HUES64 (cell line): ENCODE measurements around the gene LGALS12.
"Not testable (repeated sequence)": the region's sequence is repeated elsewhere in the genome, so short reads cannot be mapped to it uniquely, and the experiment has no call there.

Source experiments
- H3K27ac ChIP-seq: 2 replicates; pipeline ENCODE4 v1.7.0; 2013; ENCODE audit warnings: low read depth, low read length, inconsistent platforms
- H3K27me3 ChIP-seq: 2 replicates; pipeline ENCODE4 v1.6.1; 2013; ENCODE audit warnings: mild to moderate bottlenecking, low read length; ENCODE audit not compliant: insufficient read depth
- H3K36me3 ChIP-seq: 2 replicates; pipeline ENCODE4 v1.6.1; 2013; ENCODE audit warnings: mild to moderate bottlenecking, low read length; ENCODE audit not compliant: insufficient read depth
- H3K4me1 ChIP-seq: 2 replicates; pipeline ENCODE4 v1.6.1; 2013; ENCODE audit warnings: mild to moderate bottlenecking, low read length, moderate library complexity; ENCODE audit not compliant: insufficient read depth
- H3K4me3 ChIP-seq: 2 replicates; pipeline ENCODE4 v1.5.1; 2013; ENCODE audit warnings: mild to moderate bottlenecking, low read length, moderate library complexity
- H3K9ac ChIP-seq: 2 replicates; pipeline ENCODE4 v1.6.1; 2013; ENCODE audit warnings: mild to moderate bottlenecking, low read depth, low read length
- H3K9me3 ChIP-seq: 2 replicates; pipeline ENCODE4 v1.6.1; 2013; ENCODE audit warnings: low read depth, low read length; ENCODE audit not compliant: insufficient read depth
- WGBS: fragments of 150-250, 120-280 bp; methylation state at CpG from one replicate; pipeline ENCODE4 v1.1.7; 2013; ENCODE audit warnings: missing lambda C conversion rate; 5-methylcytosine and 5-hydroxymethylcytosine counted together

The LGALS12 gene

GRCh38 chr11:63550156-63550700 lies 44.3 kb downstream of the LGALS12 start:
- not testable (repeated sequence) for H3K4me3 ChIP-seq, H3K36me3 ChIP-seq, H3K27ac ChIP-seq, H3K9me3 ChIP-seq, H3K27me3 ChIP-seq, H3K4me1 ChIP-seq, H3K9ac ChIP-seq
- 91% methylated on average over 30 of the region's 31 CpGs for WGBS

GRCh38 chr11:63551091-63551888 lies 45.4 kb downstream of the LGALS12 start:
- Histone ChIP-seq H3K4me1 (0 out of 2 replicates have a peak, but pooled peaks cover 4% of the 10 kb centered on the region), H3K4me3 (no peak overlapping the region), H3K36me3 (no peaks in the 10 kb centered on the region), H3K9ac (no peak overlapping the region), H3K27ac (no peak overlapping the region), H3K9me3 (no peaks in the 10 kb centered on the region), H3K27me3 (no peaks in the 10 kb centered on the region)
- WGBS, result 94% methylated on average over 27 of the region's 27 CpGs

GRCh38 chr11:63551889-63552266 lies 46.0 kb downstream of the LGALS12 start:
- H3K27me3 ChIP-seq, result no peaks in the 10 kb centered on the region
- 95% methylated on average over 6 of the region's 6 CpGs for whole genome bisulfite sequencing

GRCh38 chr11:63552921-63553320 lies 47.0 kb downstream of the LGALS12 start:
- no peak overlapping the region for H3K27ac ChIP-seq
- H3K4me3 ChIP-seq, result no peak overlapping the region
- H3K9ac ChIP-seq, result no peak overlapping the region
- no peaks in the 10 kb centered on the region for H3K27me3 ChIP-seq
- no peaks in the 10 kb centered on the region for H3K9me3 ChIP-seq
- 76% methylated on average over 7 of the region's 7 CpGs for WGBS
- no peaks in the 10 kb centered on the region for H3K36me3 ChIP-seq
- H3K4me1 ChIP-seq, result peaks cover 11% of the 10 kb centered on the region; the same call in 1 of the 2 replicates

More at GRCh38 chr11:63551889-63552266, 46.0 kb downstream of the LGALS12 start:
- Histone ChIP-seq H3K4me1 (peaks cover 9% of the 10 kb centered on the region; the same call in 1 of the 2 replicates), H3K27ac (no peak overlapping the region), H3K9me3 (no peaks in the 10 kb centered on the region), H3K36me3 (no peaks in the 10 kb centered on the region), H3K4me3 (no peak overlapping the region), H3K9ac (no peak overlapping the region)

- WGBS, result 87% methylated on average over 8 of the region's 8 CpGs
- H3K27ac ChIP-seq, result no peak overlapping the region
- H3K4me3 ChIP-seq, result no peak overlapping the region
- no peaks in the 10 kb centered on the region for H3K9me3 ChIP-seq
- H3K27me3 ChIP-seq, result no peaks in the 10 kb centered on the region
- peaks cover 11% of the 10 kb centered on the region; the same call in 1 of the 2 replicates for H3K4me1 ChIP-seq
- no peak overlapping the region for H3K9ac ChIP-seq
- no peaks in the 10 kb centered on the region for H3K36me3 ChIP-seq
These were observed 47.9 kb downstream of the LGALS12 start for GRCh38 chr11:63553759-63554158.

- H3K4me1 ChIP-seq, result peaks cover 11% of the 10 kb centered on the region; the same call in 1 of the 2 replicates
- no peak overlapping the region for H3K9ac ChIP-seq
- H3K27me3 ChIP-seq, result no peaks in the 10 kb centered on the region
- H3K36me3 ChIP-seq, result no peaks in the 10 kb centered on the region
- H3K4me3 ChIP-seq, result no peak overlapping the region
- no peak overlapping the region for H3K27ac ChIP-seq
- no peaks in the 10 kb centered on the region for H3K9me3 ChIP-seq
- WGBS, result 71% methylated on average over 4 of the region's 4 CpGs
These were observed 49.0 kb downstream of the LGALS12 start for GRCh38 chr11:63554877-63555223.

GRCh38 chr11:63556404-63557013 lies 50.6 kb downstream of the LGALS12 start:
- H3K27ac ChIP-seq, result no peak overlapping the region
- no peak overlapping the region for H3K4me3 ChIP-seq
- no peaks in the 10 kb centered on the region for H3K36me3 ChIP-seq
- peaks cover 11% of the 10 kb centered on the region; the same call in 1 of the 2 replicates for H3K4me1 ChIP-seq
- H3K9ac ChIP-seq, result no peak overlapping the region
- H3K27me3 ChIP-seq, result no peaks in the 10 kb centered on the region
- H3K9me3 ChIP-seq, result no peaks in the 10 kb centered on the region
- 82% methylated on average over 7 of the region's 7 CpGs for WGBS

- H3K27me3 ChIP-seq, result no peaks in the 10 kb centered on the region
- H3K36me3 ChIP-seq, result no peaks in the 10 kb centered on the region
- H3K4me3 ChIP-seq, result no peak overlapping the region
- H3K9me3 ChIP-seq, result no peaks in the 10 kb centered on the region
- WGBS, result 92% methylated on average over 7 of the region's 7 CpGs
- H3K9ac ChIP-seq, result no peak overlapping the region
- peaks cover 11% of the 10 kb centered on the region; the same call in 1 of the 2 replicates for H3K4me1 ChIP-seq
- H3K27ac ChIP-seq, result no peak overlapping the region
These were observed 51.7 kb downstream of the LGALS12 start for GRCh38 chr11:63557570-63557969.

GRCh38 chr11:63558459-63559157 lies 52.7 kb downstream of the LGALS12 start:
- H3K36me3 ChIP-seq, result no peaks in the 10 kb centered on the region
- no peak overlapping the region for H3K4me3 ChIP-seq
- H3K27me3 ChIP-seq, result no peaks in the 10 kb centered on the region
- H3K27ac ChIP-seq, result no peak overlapping the region
- WGBS, result 95% methylated on average over 7 of the region's 7 CpGs
- H3K9ac ChIP-seq, result no peak overlapping the region
- peaks cover 11% of the 10 kb centered on the region; the same call in 1 of the 2 replicates for H3K4me1 ChIP-seq
- H3K9me3 ChIP-seq, result no peaks in the 10 kb centered on the region

GRCh38 chr11:63560506-63561180 lies 54.8 kb downstream of the LGALS12 start:
- Histone ChIP-seq H3K27me3 (no peaks in the 10 kb centered on the region), H3K27ac (no peak overlapping the region), H3K4me1 (peaks cover 6% of the 10 kb centered on the region; the same call in 1 of the 2 replicates), H3K36me3 (no peaks in the 10 kb centered on the region), H3K9me3 (no peaks in the 10 kb centered on the region), H3K9ac (no peak overlapping the region), H3K4me3 (no peak overlapping the region)
- WGBS, result 96% methylated on average over 7 of the region's 7 CpGs
